Endothelial cell of umbilical vein (primary cell): ENCODE results near the gene TP53TG5. TPM values are rescaled to one million over a fixed set of nuclear protein-coding genes. Genes with fewer than 3 reads are reported as not detected.

Experiments
- BruUV-seq: library from RNA; stranded (reverse); fragments of 400-500 nt; replicated peaks from 2 replicates; lab custom pipeline; 2021; lab: Mats Ljungman, UMichigan
- CTCF ChIA-PET: fragments of 300-600, 350-600 bp; sonication (Branson Sonifier 250); formaldehyde crosslinking; loops from one replicate; lab custom pipeline; 2021; ENCODE audit warnings: antibody characterized with exemption, inconsistent platforms; lab: Charles Lee
- POLR2A ChIA-PET: fragments of 300-600, 350-600 bp; sonication (Branson Sonifier 250); formaldehyde crosslinking; loops from one replicate; lab custom pipeline; 2021; ENCODE audit warnings: antibody characterized with exemption, inconsistent platforms; lab: Charles Lee
- DNase-seq: peaks from one replicate; pipeline ENCODE4 v3.0.0-alpha.2; 2011; ENCODE audit warnings: low read depth, low spot score
- FAIRE-seq: peaks from 2 replicates; lab custom pipeline; 2011; peaks lifted over from hg19 to GRCh38; lab: Jason Lieb, UNC
- H2AFZ ChIP-seq: 2 replicates; pipeline ENCODE4 v1.6.0; 2012; ENCODE audit warnings: low read depth, low read length, control low read depth, inconsistent platforms
- H3K27ac ChIP-seq: 2 replicates; pipeline ENCODE4 v1.5.1; 2011; ENCODE audit warnings: low read depth, mild to moderate bottlenecking, control low read depth, low read length, moderate library complexity; ENCODE audit not compliant: insufficient read depth
- H3K27me3 ChIP-seq, 2 experiments: 2 replicates each; pipeline versions ENCODE4 v1.6.0 to v1.6.1; 2011; ENCODE audit warnings: low read length in 2 of 2, mixed read lengths in 1 of 2; ENCODE audit not compliant: control insufficient read depth in 2 of 2, insufficient read depth in 2 of 2
- H3K36me3 ChIP-seq, 2 experiments: 2 replicates in 1 of 2; 3 replicates in 1 of 2; pipeline ENCODE4 v1.5.1; 2011; ENCODE audit warnings: low read length in 2 of 2, mild to moderate bottlenecking in 1 of 2, moderate library complexity in 1 of 2; ENCODE audit not compliant: control insufficient read depth in 2 of 2, insufficient read depth in 2 of 2; ENCODE audit errors: extremely low read depth in 1 of 2
- H3K4me1 ChIP-seq: 3 replicates; pipeline ENCODE4 v1.5.1; 2011; ENCODE audit warnings: mild to moderate bottlenecking, low read length; ENCODE audit not compliant: control insufficient read depth, insufficient read depth; ENCODE audit errors: extremely low read depth
- H3K4me2 ChIP-seq: 2 replicates; pipeline ENCODE4 v1.6.1; 2011; ENCODE audit warnings: low read length, control low read depth, mixed read lengths; ENCODE audit not compliant: insufficient read depth
- H3K4me3 ChIP-seq, 3 experiments: fragments of 200-600 bp in 1 of 3; sonication (generic), shearing (Covaris generic) in 1 of 3; replicated peaks in 1 of 3; 2 replicates each; pipeline ENCODE4 v1.5.1; 2011 to 2016; ENCODE audit warnings: control low read depth in 3 of 3, low read length in 3 of 3, mild to moderate bottlenecking in 2 of 3, inconsistent platforms in 1 of 3, low read depth in 1 of 3, moderate library complexity in 1 of 3; ENCODE audit not compliant: insufficient read depth in 1 of 3
- H3K79me2 ChIP-seq: 2 replicates; pipeline ENCODE4 v1.6.0; 2012; ENCODE audit warnings: low read length, inconsistent platforms; ENCODE audit not compliant: control insufficient read depth, insufficient read depth
- H3K9ac ChIP-seq: replicated peaks from 2 replicates; pipeline ENCODE3; 2011; ENCODE audit warnings: low read length, control low read depth; ENCODE audit not compliant: insufficient read depth; ENCODE audit errors: extremely low read depth
- H3K9me1 ChIP-seq: replicated peaks from 3 replicates; pipeline ENCODE4 v1.6.0; 2011; ENCODE audit warnings: mild to moderate bottlenecking, low read length; ENCODE audit not compliant: control insufficient read depth, insufficient read depth; ENCODE audit errors: extremely low read depth
- H3K9me3 ChIP-seq: replicated peaks from 2 replicates; pipeline ENCODE4 v1.5.1; 2012; ENCODE audit warnings: low read length, inconsistent platforms; ENCODE audit not compliant: control insufficient read depth, insufficient read depth
- H4K20me1 ChIP-seq: replicated peaks from 2 replicates; pipeline ENCODE3; 2011; ENCODE audit warnings: mild to moderate bottlenecking, low read length; ENCODE audit not compliant: control insufficient read depth, insufficient read depth; ENCODE audit errors: extremely low read depth
- CTCF ChIP-seq, 2 donors: IDR thresholded peaks; 1 replicate in 1 of 2; 2 replicates in 1 of 2; pipeline ENCODE4 v1.5.1; 2011; ENCODE audit warnings: low read length in 2 of 2, mild to moderate bottlenecking in 2 of 2, moderate library complexity in 2 of 2, control low read depth in 1 of 2, inconsistent platforms in 1 of 2, low read depth in 1 of 2; ENCODE audit not compliant: insufficient read depth in 1 of 2; ENCODE audit errors: extremely low read depth in 1 of 2
- EZH2 ChIP-seq: IDR thresholded peaks from 2 replicates; pipeline ENCODE4 v1.6.1; 2012; ENCODE audit warnings: borderline replicate concordance, low read depth, mild to moderate bottlenecking, moderate library complexity, low read length, inconsistent platforms; ENCODE audit not compliant: severe bottlenecking
- FOS ChIP-seq: IDR thresholded peaks from 2 replicates; pipeline ENCODE4 v1.6.1; 2011; ENCODE audit warnings: mild to moderate bottlenecking, low read length, moderate library complexity, borderline replicate concordance; ENCODE audit not compliant: insufficient read depth
- GATA2 ChIP-seq: IDR thresholded peaks from 2 replicates; pipeline ENCODE4 v1.7.0; 2011; ENCODE audit warnings: low read depth, mild to moderate bottlenecking, moderate library complexity, mixed read lengths, low read length; ENCODE audit not compliant: insufficient read length, insufficient read depth
- JUN ChIP-seq: IDR thresholded peaks from 2 replicates; pipeline ENCODE4 v1.6.1; 2011; ENCODE audit warnings: borderline replicate concordance, low read depth; ENCODE audit not compliant: insufficient read length, insufficient read depth
- MAX ChIP-seq: IDR thresholded peaks from 2 replicates; pipeline ENCODE4 v1.6.1; 2011; ENCODE audit not compliant: insufficient read depth, insufficient read length
- MYC ChIP-seq: IDR thresholded peaks from one replicate; pipeline ENCODE4 v1.6.1; 2011; ENCODE audit warnings: mild to moderate bottlenecking, low read depth, low read length
- POLR2A ChIP-seq: IDR thresholded peaks from 2 replicates; pipeline ENCODE4 v1.6.1; 2012; ENCODE audit warnings: low read depth, mild to moderate bottlenecking, control low read depth, low read length
- POLR2AphosphoS5 ChIP-seq: IDR thresholded peaks from 2 replicates; pipeline ENCODE4 v1.6.1; 2012; ENCODE audit warnings: low read depth, mild to moderate bottlenecking, control low read depth, low read length, moderate library complexity; ENCODE audit not compliant: insufficient read depth
- dilution Hi-C: fragments of 300-500 bp; cut with MboI; formaldehyde crosslinking; loops from one replicate; pipeline ENCODE4 v1.15.0; 2019; ENCODE audit warnings: low sequenced_read_pairs; ENCODE audit not compliant: extremely low pct_ligation_motif_present
- intact Hi-C: fragments of 100-400 bp; cut with micrococcal nuclease; formaldehyde crosslinking; loops from one replicate; pipeline ENCODE4 v1.10.0; 2022
- polyA plus RNA-seq, 4 experiments: library from polyadenylated mRNA; depleted of rRNA in 3 of 4; stranded (reverse) in 3 of 4; unstranded in 1 of 4; fragments of >200 nt; gene quantifications; 2 replicates each; pipeline versions ENCODE4 v1.2.1 to v1.2.3, GENCODE V29; 2011 to 2012; ENCODE audit warnings: missing spikeins in 1 of 4
- total RNA-seq: library from RNA; stranded (reverse); gene quantifications from 2 replicates; pipeline ENCODE4 v1.2.3, GENCODE V29; 2021

TP53TG5 gene
- total and polyA plus RNA-seq, 2 donors (not counting 3 experiments of a cell fraction or from before 2014, with no cell fraction given), result not detected

GRCh38 chr20:45392733-45393132 lies 14.6 kb upstream of the TP53TG5 start:
- dilution Hi-C loops, result no loop called here
- BruUV-seq, result no TSS peak
- Histone ChIP-seq H4K20me1 (no peaks in the 10 kb centered on the region), H3K9me3 (no peaks in the 10 kb centered on the region), H3K4me1 (peaks cover 3% of the 10 kb centered on the region), H2AFZ (no peak overlapping the region), H3K9me1 (no peaks in the 10 kb centered on the region), H3K27ac (no peak overlapping the region), H3K4me2 (no peak overlapping the region), H3K36me3 (no peaks in the 10 kb centered on the region), H3K9ac (no peak overlapping the region), H3K79me2 (no peaks in the 10 kb centered on the region), H3K27me3 (no peaks in the 10 kb centered on the region), H3K4me3 (no peak overlapping the region)
- POLR2A ChIA-PET, result interaction anchor here (0.6 kb wide), 1 partner anchor 30 kb away, joined by 3 read pairs; the partner anchor contains the start of gene SYS1
- FAIRE-seq (no peak), DNase-seq (no peak)
- TF ChIP-seq CTCF (IDR thresholded peaks at IDR 0.05; ENCODE audit: extremely low read depth in 1 of 2, insufficient read depth in 1 of 2, low read depth in 1 of 2, low read length in 2 of 2), result no peak
- TF ChIP-seq GATA2, result no peak
- TF ChIP-seq POLR2A, result no peak
- TF ChIP-seq EZH2, result no peak
- no peak for TF ChIP-seq MYC
- TF ChIP-seq POLR2AphosphoS5, result no peak
- no peak for TF ChIP-seq FOS
- no peak for TF ChIP-seq MAX
- TF ChIP-seq JUN, result no peak
- CTCF ChIA-PET, result interaction anchor here (0.9 to 2.9 kb wide), 5 partner anchors 12 to 74 kb away, joined by 3 to 11 read pairs (median 5); no protein-coding TSS in a partner anchor
- intact Hi-C loops, result no loop called here
